ENCODE data around the gene ATOH8.

DNA sequence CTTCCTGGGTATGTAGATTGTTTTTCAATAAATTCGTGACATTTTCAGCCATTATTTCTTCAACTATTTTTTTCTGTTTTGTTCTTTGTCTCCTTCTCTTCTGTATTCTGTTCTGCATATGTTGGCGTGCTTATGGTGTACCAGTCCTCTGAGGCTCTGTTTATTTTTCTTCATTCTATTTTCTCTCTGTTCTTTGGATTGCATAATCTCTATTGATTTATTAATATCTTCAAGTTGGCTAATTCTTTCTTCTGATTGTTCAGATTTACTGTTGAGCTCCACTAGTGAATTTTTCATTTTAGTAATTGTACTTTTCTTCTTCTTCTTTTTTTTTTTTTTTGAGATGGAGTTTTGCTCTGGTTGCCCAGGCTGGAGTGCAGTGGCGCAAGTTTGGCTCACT is 49.8 kb upstream of the ATOH8 start:
- TF ChIP-seq EP300 (IDR thresholded peaks at IDR 0.05; ENCODE audit: borderline replicate concordance) (no peak), RAD21 (IDR thresholded peaks at IDR 0.05; ENCODE audit: low read depth) (no peak), YY1 (IDR thresholded peaks at IDR 0.05; ENCODE audit: low read depth) (no peak)

Measured in Ishikawa (cell line).